ENCODE results near the gene CASKIN1. TPM values are rescaled to one million over a fixed set of nuclear protein-coding genes. Genes with fewer than 3 reads are reported as not detected.

Gene CASKIN1
- total RNA-seq, 6 donors from 2014 or later = 0.06 to 1.0 (median 0.15) TPM; not detected in 3

DNA sequence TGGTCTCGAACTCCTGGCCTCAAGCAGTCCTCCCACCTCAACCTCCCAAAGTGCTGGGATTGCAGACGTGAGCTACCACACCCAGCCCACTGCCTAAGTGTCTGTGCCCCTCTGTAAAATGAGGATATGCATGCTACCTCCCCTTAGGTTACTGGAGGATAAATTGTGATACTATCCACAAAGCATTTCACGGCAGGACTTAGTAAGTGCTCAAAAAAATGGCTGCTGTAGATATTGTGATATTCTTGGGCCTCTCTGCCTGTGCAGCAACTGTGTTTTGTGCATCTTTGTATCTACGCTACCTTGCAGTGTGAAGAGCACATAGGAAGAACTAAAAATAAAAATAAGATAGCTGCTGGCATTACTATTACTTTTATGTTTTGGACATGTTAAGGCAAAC is 1.9 kb upstream of the CASKIN1 start:
- Histone ChIP-seq H3K36me3 (no peaks in the 10 kb centered on the region), H3K9me3 (no peaks in the 10 kb centered on the region), H3K4me1 (peaks cover 11 to 20% (median 14%) of the 10 kb centered on the region in 4 donors), H3K4me3 (no peak overlapping the region), H3K27ac (no peak overlapping the region), H3K27me3 (peaks cover 0 to 28% (median 21%) of the 10 kb centered on the region in 4 donors)
- 68 to 75% methylated on average over 4 of the region's 4 CpGs for WGBS, 2 donors
- no peak for ATAC-seq (ENCODE audit: low FRiP score in 2 of 2)
- TF ChIP-seq POLR2A (IDR thresholded peaks at IDR 0.05) = no peak
- no peak for TF ChIP-seq POLR2AphosphoS5 (IDR thresholded peaks at IDR 0.05)
- no peak for TF ChIP-seq EP300 (IDR thresholded peaks at IDR 0.05)
- TF ChIP-seq, protein P1, sequence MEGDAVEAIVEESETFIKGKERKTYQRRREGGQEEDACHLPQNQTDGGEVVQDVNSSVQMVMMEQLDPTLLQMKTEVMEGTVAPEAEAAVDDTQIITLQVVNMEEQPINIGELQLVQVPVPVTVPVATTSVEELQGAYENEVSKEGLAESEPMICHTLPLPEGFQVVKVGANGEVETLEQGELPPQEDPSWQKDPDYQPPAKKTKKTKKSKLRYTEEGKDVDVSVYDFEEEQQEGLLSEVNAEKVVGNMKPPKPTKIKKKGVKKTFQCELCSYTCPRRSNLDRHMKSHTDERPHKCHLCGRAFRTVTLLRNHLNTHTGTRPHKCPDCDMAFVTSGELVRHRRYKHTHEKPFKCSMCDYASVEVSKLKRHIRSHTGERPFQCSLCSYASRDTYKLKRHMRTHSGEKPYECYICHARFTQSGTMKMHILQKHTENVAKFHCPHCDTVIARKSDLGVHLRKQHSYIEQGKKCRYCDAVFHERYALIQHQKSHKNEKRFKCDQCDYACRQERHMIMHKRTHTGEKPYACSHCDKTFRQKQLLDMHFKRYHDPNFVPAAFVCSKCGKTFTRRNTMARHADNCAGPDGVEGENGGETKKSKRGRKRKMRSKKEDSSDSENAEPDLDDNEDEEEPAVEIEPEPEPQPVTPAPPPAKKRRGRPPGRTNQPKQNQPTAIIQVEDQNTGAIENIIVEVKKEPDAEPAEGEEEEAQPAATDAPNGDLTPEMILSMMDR (IDR thresholded peaks at IDR 0.05) = no peak
- DNase-seq = no peak

DNA sequence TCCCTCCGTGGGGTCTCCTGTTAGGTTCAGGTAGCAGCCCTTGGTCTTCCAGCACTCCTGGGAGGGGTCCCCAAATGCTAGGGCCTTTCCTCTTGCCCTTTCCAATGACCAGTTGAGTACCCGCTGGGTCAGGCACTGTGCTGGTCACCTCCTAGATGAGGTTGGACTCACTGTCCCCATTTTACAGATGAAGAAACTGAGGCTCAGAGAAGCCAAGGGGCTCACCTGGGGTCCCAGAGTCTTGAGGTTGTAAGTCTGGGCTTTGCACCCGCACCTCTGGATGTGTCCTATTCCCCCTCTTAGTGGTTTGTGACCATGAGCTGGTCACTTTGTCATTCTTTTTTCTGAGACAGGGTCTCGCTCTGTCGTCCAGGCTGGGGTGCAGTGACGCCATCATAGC is 1.4 kb upstream of the CASKIN1 start:
- Histone ChIP-seq H3K27ac (no peak overlapping the region), H3K4me1 (peaks cover 11 to 20% (median 14%) of the 10 kb centered on the region in 4 donors), H3K27me3 (peaks cover 0 to 28% (median 21%) of the 10 kb centered on the region in 4 donors), H3K36me3 (no peaks in the 10 kb centered on the region), H3K9me3 (no peaks in the 10 kb centered on the region), H3K4me3 (no peak overlapping the region)
- ATAC-seq (ENCODE audit: low FRiP score in 2 of 2) = no peak
- TF ChIP-seq, protein P1 (IDR thresholded peaks at IDR 0.05) = no peak
- 70 to 88% methylated on average over 5 to 6 of the region's 6 CpGs for WGBS, 2 donors
- no peak for DNase-seq

DNA sequence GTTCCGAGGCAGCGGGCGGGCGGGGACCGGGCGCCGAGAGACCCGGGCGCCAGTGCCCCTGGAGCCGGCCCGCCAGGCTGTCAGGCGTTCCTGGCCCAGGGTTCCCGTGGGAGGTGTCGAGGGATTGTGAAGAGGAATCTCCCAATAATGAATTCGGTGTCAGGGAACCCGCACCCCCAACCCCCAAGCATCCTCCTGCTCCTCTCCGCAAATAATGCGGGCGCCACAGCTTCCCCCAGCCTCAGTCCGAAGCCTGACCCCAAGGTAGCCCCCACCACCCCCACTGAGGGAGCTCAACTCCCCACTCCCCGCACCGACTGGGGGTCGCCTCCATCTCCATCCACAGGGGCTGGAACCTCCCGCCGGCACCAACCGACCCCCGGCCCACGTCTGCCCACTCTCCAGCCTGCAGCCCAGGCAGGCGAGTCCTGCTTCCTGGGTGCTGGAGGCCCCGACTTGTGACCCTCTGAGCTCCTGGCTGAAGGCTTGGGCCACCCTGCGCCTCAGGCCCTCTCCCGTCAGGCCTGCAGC is 641 bp upstream of the CASKIN1 start:
- Histone ChIP-seq H3K27ac (no peak overlapping the region), H3K36me3 (no peaks in the 10 kb centered on the region), H3K4me1 (peaks cover 11 to 20% (median 14%) of the 10 kb centered on the region in 4 donors), H3K4me3 (peak overlapping the region in 3 of 4 donors; percentile 28 to 41 (median 33)), H3K27me3 (peaks cover 0 to 28% (median 21%) of the 10 kb centered on the region in 4 donors), H3K9me3 (no peaks in the 10 kb centered on the region)
- ATAC-seq (ENCODE audit: low FRiP score in 2 of 2) (no peak), DNase-seq (peak in 1 of 2 donors; percentile 74)
- WGBS, 2 donors = 28 to 29% methylated on average over 4 to 26 of the region's 32 CpGs
- TF ChIP-seq POLR2A (IDR thresholded peaks at IDR 0.05) = no peak
- TF ChIP-seq, protein P1 (IDR thresholded peaks at IDR 0.05) = no peak
- no peak for TF ChIP-seq EP300 (IDR thresholded peaks at IDR 0.05)
- TF ChIP-seq POLR2AphosphoS5 (IDR thresholded peaks at IDR 0.05) = no peak

DNA sequence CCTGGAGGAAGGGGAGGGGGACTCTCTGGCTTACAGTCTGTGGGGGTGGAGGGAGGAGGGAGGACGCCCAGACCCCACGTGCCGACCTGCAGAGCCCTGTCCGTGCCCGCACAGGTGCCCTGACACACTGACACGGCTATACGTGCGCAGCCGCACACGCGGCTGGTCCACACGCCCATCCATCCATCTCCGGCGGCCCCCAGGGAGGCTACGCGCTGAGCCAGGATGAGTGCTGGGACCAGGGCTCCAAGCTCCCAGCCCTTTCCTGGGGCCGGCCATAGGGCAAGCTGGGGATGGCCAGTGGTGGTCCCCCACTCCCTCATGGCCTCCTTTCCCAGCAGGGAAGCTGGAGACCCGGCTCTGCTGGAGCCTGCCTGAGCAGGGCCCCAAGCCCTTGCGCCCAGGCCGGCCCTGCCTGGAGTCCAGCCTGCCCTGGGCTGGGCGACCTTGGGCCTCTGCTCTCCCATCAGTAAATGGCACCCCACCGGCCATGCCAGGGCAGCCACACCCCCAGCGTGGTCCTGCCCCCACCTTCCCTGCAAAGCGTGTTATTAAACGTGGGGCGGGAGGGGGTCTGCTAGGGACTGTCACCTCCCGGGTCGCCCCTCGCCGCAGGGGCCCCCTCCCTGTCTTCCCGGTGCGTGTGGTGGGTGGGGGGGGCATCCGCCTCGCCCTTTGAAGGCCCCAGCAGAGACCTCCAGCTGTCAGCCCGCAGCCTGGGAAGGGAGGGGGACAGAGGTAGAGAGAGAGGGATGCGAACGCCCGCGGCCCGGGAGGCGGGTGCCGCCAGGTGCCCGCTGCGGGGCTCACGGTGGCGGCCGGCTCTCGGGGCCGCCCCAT is 863 bp downstream of the CASKIN1 start:
- no peak for TF ChIP-seq EP300 (IDR thresholded peaks at IDR 0.05)
- TF ChIP-seq, protein P1 (IDR thresholded peaks at IDR 0.05) = no peak
- TF ChIP-seq POLR2A (IDR thresholded peaks at IDR 0.05) = no peak
- TF ChIP-seq POLR2AphosphoS5 (IDR thresholded peaks at IDR 0.05) = no peak
- peaks cover 11 to 20% (median 14%) of the 10 kb centered on the region in 4 donors for H3K4me1 ChIP-seq
- H3K4me3 ChIP-seq = peak overlapping the region in 3 of 4 donors; percentile 41 to 51 (median 44)
- H3K27me3 ChIP-seq = peaks cover 0 to 28% (median 21%) of the 10 kb centered on the region in 4 donors
- 1 to 5% methylated on average over 13 to 32 of the region's 49 CpGs for WGBS, 2 donors
- peak in 1 of 2 donors; percentile 72 for DNase-seq
- no peaks in the 10 kb centered on the region for H3K9me3 ChIP-seq
- no peak for ATAC-seq (ENCODE audit: low FRiP score in 2 of 2)
- no peak overlapping the region for H3K27ac ChIP-seq
- H3K36me3 ChIP-seq = no peaks in the 10 kb centered on the region
